ENCODE results near the gene ABCA4.

DNA sequence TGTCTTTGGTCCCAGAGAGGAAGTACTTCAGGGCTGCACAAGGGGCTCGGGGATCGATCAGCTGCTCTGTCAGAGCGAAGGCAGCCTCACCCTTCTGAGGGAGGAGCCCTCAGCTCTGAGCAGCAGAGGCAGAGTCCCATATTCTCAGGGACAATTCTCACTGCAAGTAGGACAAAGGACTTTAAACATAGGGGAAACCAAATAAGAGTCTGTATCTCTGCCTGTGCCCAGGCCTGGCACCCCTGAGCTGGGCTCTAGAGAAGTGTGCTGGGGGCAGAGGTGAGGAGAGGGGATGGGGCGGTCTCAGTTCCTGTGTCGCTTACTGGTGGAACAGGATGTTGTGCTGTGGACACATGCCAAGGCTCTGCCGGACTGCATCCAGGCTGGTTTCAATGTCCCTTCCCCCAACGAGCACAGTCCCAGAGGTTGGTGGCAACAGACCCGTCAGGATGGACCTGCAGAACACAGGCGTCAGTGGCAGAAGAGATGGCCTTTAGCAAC, 76.6 kb downstream of the ABCA4 start:
- TF ChIP-seq, protein P1, sequence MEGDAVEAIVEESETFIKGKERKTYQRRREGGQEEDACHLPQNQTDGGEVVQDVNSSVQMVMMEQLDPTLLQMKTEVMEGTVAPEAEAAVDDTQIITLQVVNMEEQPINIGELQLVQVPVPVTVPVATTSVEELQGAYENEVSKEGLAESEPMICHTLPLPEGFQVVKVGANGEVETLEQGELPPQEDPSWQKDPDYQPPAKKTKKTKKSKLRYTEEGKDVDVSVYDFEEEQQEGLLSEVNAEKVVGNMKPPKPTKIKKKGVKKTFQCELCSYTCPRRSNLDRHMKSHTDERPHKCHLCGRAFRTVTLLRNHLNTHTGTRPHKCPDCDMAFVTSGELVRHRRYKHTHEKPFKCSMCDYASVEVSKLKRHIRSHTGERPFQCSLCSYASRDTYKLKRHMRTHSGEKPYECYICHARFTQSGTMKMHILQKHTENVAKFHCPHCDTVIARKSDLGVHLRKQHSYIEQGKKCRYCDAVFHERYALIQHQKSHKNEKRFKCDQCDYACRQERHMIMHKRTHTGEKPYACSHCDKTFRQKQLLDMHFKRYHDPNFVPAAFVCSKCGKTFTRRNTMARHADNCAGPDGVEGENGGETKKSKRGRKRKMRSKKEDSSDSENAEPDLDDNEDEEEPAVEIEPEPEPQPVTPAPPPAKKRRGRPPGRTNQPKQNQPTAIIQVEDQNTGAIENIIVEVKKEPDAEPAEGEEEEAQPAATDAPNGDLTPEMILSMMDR (IDR thresholded peaks at IDR 0.05), result no peak
- TF ChIP-seq EZH2phosphoT487 (IDR thresholded peaks at IDR 0.05), result no peak

All from neural progenitor cell (in vitro differentiated cells).